Suprapubic skin (tissue), 4 donors: ENCODE measurements around the gene HS3ST3B1.

Experiments
- CTCF ChIP-seq, 2 donors: fragments of 200-600 bp in 1 of 2; fragments of 450-650 bp in 1 of 2; sonication (generic) in 1 of 2; IDR thresholded peaks; one replicate each; pipeline ENCODE4 v1.5.1; 2016 to 2019; ENCODE audit warnings: antibody characterized with exemption in 2 of 2, mild to moderate bottlenecking in 1 of 2, moderate library complexity in 1 of 2
- EP300 ChIP-seq: sonication (generic); formaldehyde crosslinking; IDR thresholded peaks from one replicate; pipeline ENCODE4 v1.6.1; 2017; ENCODE audit warnings: antibody characterized with exemption
- POLR2A ChIP-seq, 2 donors: fragments of 450-650 bp; IDR thresholded peaks; one replicate each; pipeline ENCODE4 v1.6.1; 2017; ENCODE audit warnings: antibody characterized with exemption in 2 of 2, mild to moderate bottlenecking in 2 of 2, moderate library complexity in 2 of 2
- POLR2AphosphoS5 ChIP-seq, 3 donors: sonication (generic); formaldehyde crosslinking; IDR thresholded peaks; one replicate each; pipeline ENCODE4 v1.6.1; 2017; ENCODE audit warnings: antibody characterized with exemption in 3 of 3

GRCh38 chr17:14398766-14399165 lies 97.9 kb downstream of the HS3ST3B1 start:
- TF ChIP-seq CTCF (IDR thresholded peaks at IDR 0.05), result no peak
- TF ChIP-seq POLR2A (IDR thresholded peaks at IDR 0.05), result no peak
- no peak for TF ChIP-seq EP300
- TF ChIP-seq POLR2AphosphoS5 (IDR thresholded peaks at IDR 0.05), result no peak
